Mucosa of descending colon (tissue), 3 donors: ENCODE data around the gene SLC2A8. TPM values are rescaled to one million over a fixed set of nuclear protein-coding genes. Genes with fewer than 3 reads are reported as not detected.

ENCODE experiments used
- ATAC-seq: fragments of 200-7000 bp; cut with Tn5 transposase; one replicate; pipeline ENCODE4 v1.9.1; 2020; ENCODE audit warnings: mild to moderate bottlenecking, moderate library complexity
- DNase-seq, 3 donors: peaks; one replicate each; pipeline ENCODE4 v3.0.0-alpha.2; 2020
- H3K36me3 ChIP-seq: fragments of 200-600 bp; one replicate; pipeline ENCODE4 v1.8.0; 2021; ENCODE audit warnings: low read depth, mild to moderate bottlenecking
- H3K4me1 ChIP-seq: fragments of 200-600 bp; one replicate; pipeline ENCODE4 v1.8.0; 2021; ENCODE audit warnings: low read depth, mild to moderate bottlenecking
- H3K4me3 ChIP-seq: fragments of 200-600 bp; one replicate; pipeline ENCODE4 v1.8.0; 2021; ENCODE audit warnings: mild to moderate bottlenecking
- H3K9me3 ChIP-seq: fragments of 200-600 bp; one replicate; pipeline ENCODE4 v1.8.0; 2021; ENCODE audit warnings: mild to moderate bottlenecking
- intact Hi-C, 2 donors: fragments of 100-400 bp; cut with DNase I in 1 of 2; cut with micrococcal nuclease in 1 of 2; formaldehyde crosslinking; loops; one replicate each; pipeline versions ENCODE4 v1.11.0 to v1.11.1; 2022; cut with DNase I, micrococcal nuclease
- total RNA-seq, 3 donors: library from RNA; stranded (reverse); fragmentation: NEBNext Ultra II Directional in 2 of 3; extraction: Animal tissue kit (Norgen Biotek cat#: 25700) in 2 of 3; gene quantifications; one replicate each; pipeline versions ENCODE4 v1.2.1 to v1.2.4, GENCODE V29; 2021 to 2023
- TF ChIP-seq, protein P1 (sequence below): fragments of 200-600 bp; IDR thresholded peaks from one replicate; pipeline ENCODE4 v1.8.0; 2022; ENCODE audit warnings: antibody characterized with exemption, mild to moderate bottlenecking
- donor health status: DM: no; HTN: no; CAD: no; lungs with moderate emphysema.
- donor health status: DM: no; HTN: no; CAD: no.
- donor health status: DM: no; HTN: yes; CAD: no.

SLC2A8 gene
- total RNA-seq, 3 donors from 2014 or later = 17.3 to 60.1 (median 23.0) TPM

DNA sequence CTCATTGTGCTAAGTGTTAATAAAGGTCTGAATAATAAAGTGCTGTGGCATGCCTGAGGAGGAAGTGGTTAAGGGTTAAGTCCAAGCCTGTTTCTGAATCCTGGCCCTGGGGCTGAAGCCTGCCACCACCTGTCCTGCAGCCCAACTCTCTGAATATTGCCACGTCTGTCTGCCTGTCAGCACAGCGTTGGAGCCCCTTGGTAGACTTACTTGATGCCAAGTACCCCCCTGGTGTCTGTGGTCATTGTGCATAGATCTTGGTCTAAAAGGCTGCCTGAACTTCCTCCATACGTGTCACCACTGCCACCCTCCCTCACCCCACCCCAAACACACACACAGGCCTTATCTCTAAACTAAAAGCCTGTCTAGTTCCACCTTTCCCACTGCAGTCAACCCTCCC is 35.4 kb upstream of the SLC2A8 start:
- H3K4me3 ChIP-seq = no peak overlapping the region
- ATAC-seq = peak; percentile 95
- TF ChIP-seq, protein P1, sequence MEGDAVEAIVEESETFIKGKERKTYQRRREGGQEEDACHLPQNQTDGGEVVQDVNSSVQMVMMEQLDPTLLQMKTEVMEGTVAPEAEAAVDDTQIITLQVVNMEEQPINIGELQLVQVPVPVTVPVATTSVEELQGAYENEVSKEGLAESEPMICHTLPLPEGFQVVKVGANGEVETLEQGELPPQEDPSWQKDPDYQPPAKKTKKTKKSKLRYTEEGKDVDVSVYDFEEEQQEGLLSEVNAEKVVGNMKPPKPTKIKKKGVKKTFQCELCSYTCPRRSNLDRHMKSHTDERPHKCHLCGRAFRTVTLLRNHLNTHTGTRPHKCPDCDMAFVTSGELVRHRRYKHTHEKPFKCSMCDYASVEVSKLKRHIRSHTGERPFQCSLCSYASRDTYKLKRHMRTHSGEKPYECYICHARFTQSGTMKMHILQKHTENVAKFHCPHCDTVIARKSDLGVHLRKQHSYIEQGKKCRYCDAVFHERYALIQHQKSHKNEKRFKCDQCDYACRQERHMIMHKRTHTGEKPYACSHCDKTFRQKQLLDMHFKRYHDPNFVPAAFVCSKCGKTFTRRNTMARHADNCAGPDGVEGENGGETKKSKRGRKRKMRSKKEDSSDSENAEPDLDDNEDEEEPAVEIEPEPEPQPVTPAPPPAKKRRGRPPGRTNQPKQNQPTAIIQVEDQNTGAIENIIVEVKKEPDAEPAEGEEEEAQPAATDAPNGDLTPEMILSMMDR = no peak
- no peaks in the 10 kb centered on the region for H3K9me3 ChIP-seq
- intact Hi-C loops = no loop called here
- H3K36me3 ChIP-seq = no peaks in the 10 kb centered on the region
- peaks cover 8% of the 10 kb centered on the region for H3K4me1 ChIP-seq
- DNase-seq = peak in 2 of 3 donors; percentile 52 to 54

DNA sequence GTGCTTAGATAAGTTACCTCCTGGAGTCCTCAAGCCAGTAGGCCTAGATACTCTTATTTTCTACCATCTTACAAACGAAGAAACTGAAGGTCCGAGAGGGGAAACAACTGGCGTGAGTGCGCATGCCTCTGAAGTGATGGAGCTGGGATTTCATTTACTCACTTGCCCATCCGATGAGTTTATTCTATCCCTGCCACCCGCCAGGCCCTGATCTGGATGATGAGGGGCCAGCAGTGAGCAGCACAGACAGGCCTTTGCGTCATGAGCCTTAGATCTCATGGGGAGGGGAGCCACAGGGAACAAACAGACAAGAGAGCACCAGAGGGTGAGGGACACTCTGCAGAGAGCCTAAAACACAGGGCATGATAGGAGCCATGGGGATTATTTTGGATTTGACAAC is 34.1 kb upstream of the SLC2A8 start:
- H3K4me1 ChIP-seq = peaks cover 8% of the 10 kb centered on the region
- DNase-seq (no peak), ATAC-seq (no peak)
- H3K4me3 ChIP-seq = no peak overlapping the region
- TF ChIP-seq, protein P1 = no peak
- intact Hi-C loops = no loop called here
- H3K36me3 ChIP-seq = no peaks in the 10 kb centered on the region
- H3K9me3 ChIP-seq = no peaks in the 10 kb centered on the region

DNA sequence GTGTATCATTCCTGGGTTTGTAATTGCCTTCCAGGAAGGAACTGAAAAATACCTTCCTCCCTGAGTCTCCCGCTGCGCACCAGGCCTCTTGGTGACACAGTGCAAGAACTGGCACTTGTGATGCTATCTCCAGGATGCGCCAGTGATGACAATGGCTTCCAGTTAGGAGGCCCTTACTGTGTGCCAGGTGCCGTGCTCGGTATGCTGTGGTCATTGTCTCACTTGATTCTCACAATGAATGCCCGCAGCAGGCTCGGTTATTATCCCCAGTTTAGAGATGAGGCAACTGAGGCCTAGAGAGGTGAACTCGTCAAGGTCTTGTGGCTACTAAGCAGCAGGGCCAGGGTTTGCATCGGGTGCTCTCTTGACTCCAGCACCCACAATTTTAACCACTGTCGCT is 31.5 kb upstream of the SLC2A8 start:
- Histone ChIP-seq H3K4me1 (peaks cover 8% of the 10 kb centered on the region), H3K4me3 (no peak overlapping the region), H3K36me3 (no peaks in the 10 kb centered on the region), H3K9me3 (no peaks in the 10 kb centered on the region)
- TF ChIP-seq, protein P1 = no peak
- DNase-seq = no peak
- intact Hi-C loops = no loop called here
- no peak for ATAC-seq

DNA sequence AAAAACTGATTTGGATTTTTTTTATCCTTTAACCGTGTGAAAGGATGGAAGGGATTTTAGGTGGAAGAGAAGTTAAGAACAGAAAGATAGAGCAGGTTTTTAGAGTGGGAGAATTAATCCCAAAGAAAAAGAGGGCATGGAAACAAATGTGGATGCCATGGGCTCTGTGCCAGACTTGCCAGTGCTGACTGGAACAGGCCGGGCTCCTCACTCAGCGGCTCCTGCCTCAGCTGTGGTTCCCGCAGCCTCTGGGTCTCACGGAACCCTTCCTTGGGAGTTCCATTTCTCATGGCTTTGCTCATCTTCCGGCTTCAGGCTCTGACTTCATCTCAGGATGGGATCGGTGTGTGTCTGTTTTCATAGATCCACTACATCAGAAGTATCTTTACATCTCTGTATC is 30.4 kb upstream of the SLC2A8 start:
- TF ChIP-seq, protein P1 = no peak
- intact Hi-C loops = no loop called here
- ATAC-seq = no peak
- no peak for DNase-seq
- no peak overlapping the region for H3K4me3 ChIP-seq
- H3K9me3 ChIP-seq = no peaks in the 10 kb centered on the region
- peaks cover under 1% of the 10 kb centered on the region for H3K4me1 ChIP-seq
- no peaks in the 10 kb centered on the region for H3K36me3 ChIP-seq

DNA sequence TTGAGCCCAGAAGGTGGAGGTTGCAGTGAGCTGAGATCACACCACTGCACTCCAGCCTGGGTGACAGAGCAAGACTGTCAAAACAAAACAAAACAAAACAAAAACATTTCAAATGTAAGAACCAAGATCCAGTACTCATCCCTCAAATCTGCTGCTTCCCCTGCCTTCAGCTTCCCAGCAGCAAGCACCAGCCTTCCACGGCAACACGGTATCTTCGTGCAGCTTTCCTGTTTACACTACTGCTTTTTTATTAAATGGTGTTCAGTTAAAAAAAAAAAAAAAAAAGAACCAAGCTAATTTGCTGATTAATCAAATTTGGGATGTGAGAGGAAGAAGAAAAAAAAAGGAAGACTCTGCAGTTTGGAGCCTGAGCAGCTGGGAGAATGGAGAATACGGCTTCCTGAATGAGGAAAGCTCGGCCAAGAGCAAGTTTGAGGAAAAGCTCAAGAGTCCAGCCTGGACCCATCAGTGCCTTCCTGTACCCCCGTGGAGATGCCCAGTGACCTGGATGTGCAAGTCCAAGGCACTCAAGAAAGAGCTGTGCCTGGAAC is 28.0 kb upstream of the SLC2A8 start:
- DNase-seq (no peak), ATAC-seq (no peak)
- Histone ChIP-seq H3K4me1 (no peaks in the 10 kb centered on the region), H3K9me3 (no peaks in the 10 kb centered on the region), H3K4me3 (no peak overlapping the region), H3K36me3 (no peaks in the 10 kb centered on the region)
- TF ChIP-seq, protein P1 = no peak
- intact Hi-C loops = no loop called here

DNA sequence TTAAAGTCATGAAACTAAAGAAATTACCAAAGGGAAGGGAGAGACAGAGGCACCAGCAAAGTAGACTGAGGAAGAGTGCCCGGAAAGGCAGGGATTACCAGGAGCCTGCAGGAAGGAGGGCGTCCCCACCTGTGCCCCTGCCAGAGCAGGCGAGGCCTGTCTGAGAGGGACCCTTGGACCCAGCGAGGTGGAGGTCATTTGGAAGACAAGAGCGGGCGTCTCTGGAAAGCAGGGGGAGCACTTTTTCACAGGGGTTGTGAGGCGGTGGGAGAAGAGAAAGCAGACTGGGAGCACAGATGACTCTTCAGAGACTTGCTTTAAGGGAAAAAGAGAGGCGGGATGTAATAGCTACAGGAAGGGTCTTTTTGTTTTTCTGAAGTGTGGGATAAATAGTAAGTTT is 27.5 kb upstream of the SLC2A8 start:
- intact Hi-C loops = no loop called here
- H3K4me1 ChIP-seq = no peaks in the 10 kb centered on the region
- H3K9me3 ChIP-seq = no peaks in the 10 kb centered on the region
- H3K4me3 ChIP-seq = no peak overlapping the region
- TF ChIP-seq, protein P1 = no peak
- no peak for DNase-seq
- ATAC-seq = no peak
- H3K36me3 ChIP-seq = no peaks in the 10 kb centered on the region
